Transverse colon (tissue), 4 donors: ENCODE data around the gene MARCHF3. TPM values are rescaled to one million over a fixed set of nuclear protein-coding genes. Genes with fewer than 3 reads are reported as not detected.

Source experiments
- DNase-seq: peaks from one replicate; pipeline ENCODE4 v3.0.0-alpha.2; 2019
- H3K27ac ChIP-seq, 4 donors: fragments of 200-600 bp; sonication (generic); 2 replicates each; pipeline ENCODE4 v1.5.1; 2016 to 2018; ENCODE audit warnings: inconsistent platforms in 4 of 4
- H3K27me3 ChIP-seq: fragments of 200-600 bp; sonication (generic); 2 replicates; pipeline ENCODE4 v1.5.1; 2017; ENCODE audit warnings: inconsistent platforms
- H3K36me3 ChIP-seq, 4 donors: fragments of 200-600 bp; sonication (generic); 2 replicates each; pipeline ENCODE4 v1.5.1; 2017 to 2019; ENCODE audit warnings: inconsistent platforms in 4 of 4
- H3K4me1 ChIP-seq, 4 donors: fragments of 200-600 bp; sonication (generic); 2 replicates each; pipeline ENCODE4 v1.5.1; 2017 to 2020; ENCODE audit warnings: inconsistent platforms in 4 of 4
- H3K4me3 ChIP-seq, 4 donors: fragments of 200-600 bp; sonication (generic); 1 replicate in 1 of 4; 2 replicates in 3 of 4; pipeline versions ENCODE4 v1.5.1 to v1.6.1; 2017 to 2019; ENCODE audit warnings: inconsistent platforms in 4 of 4
- H3K9me3 ChIP-seq, 2 donors: fragments of 200-600 bp; sonication (generic); 2 replicates each; pipeline ENCODE4 v1.5.1; 2017 to 2019; ENCODE audit warnings: inconsistent platforms in 2 of 2
- EP300 ChIP-seq: sonication (generic); formaldehyde crosslinking; IDR thresholded peaks from one replicate; pipeline ENCODE4 v1.6.1; 2017; ENCODE audit warnings: antibody characterized with exemption, low read depth
- POLR2A ChIP-seq: fragments of 450-650 bp; IDR thresholded peaks from one replicate; pipeline ENCODE4 v1.6.1; 2016; ENCODE audit warnings: antibody characterized with exemption, mild to moderate bottlenecking, moderate library complexity
- POLR2AphosphoS5 ChIP-seq, 3 donors: sonication (generic); formaldehyde crosslinking; IDR thresholded peaks; one replicate each; pipeline ENCODE4 v1.6.1; 2016; ENCODE audit warnings: antibody characterized with exemption in 3 of 3
- WGBS, 2 donors: methylation state at CpG; one replicate each; pipeline ENCODE4 v1.1.5; 2018; ENCODE audit warnings: low coverage in 1 of 2; 5-methylcytosine and 5-hydroxymethylcytosine counted together
- in situ Hi-C, 4 donors: fragments of 200-750 bp; cut with MboI; loops; one replicate each; pipeline versions ENCODE4 v1.15.0 to v1.15.1; 2017; ENCODE audit warnings: low sequenced_read_pairs in 3 of 4, low pct_ligation_motif_present in 1 of 4, low pct_unique_long_range_greater_than_20kb in 1 of 4
- intact Hi-C: fragments of 100-400 bp; cut with DNase I; formaldehyde crosslinking; loops from one replicate; pipeline ENCODE4 v1.15.1; 2023; ENCODE audit warnings: low total_unique reads
- total RNA-seq, 4 donors: library from RNA; depleted of rRNA; stranded (reverse); fragments of >200 nt; gene quantifications; one replicate each; pipeline ENCODE4 v1.1.0, GENCODE V29; 2016
- TF ChIP-seq, protein P1 (sequence below), 5 experiments: fragments of 200-600 bp in 3 of 5; fragments of 450-650 bp in 2 of 5; sonication (generic) in 3 of 5; IDR thresholded peaks; 1 replicate in 2 of 5; 2 replicates in 3 of 5; pipeline ENCODE4 v1.5.1; 2016 to 2017; ENCODE audit warnings: antibody characterized with exemption in 5 of 5, inconsistent platforms in 3 of 5, mild to moderate bottlenecking in 2 of 5, moderate library complexity in 1 of 5

MARCHF3 gene
- total RNA-seq, 4 donors from 2014 or later = 20.3 to 29.6 (median 23.0) TPM

DNA sequence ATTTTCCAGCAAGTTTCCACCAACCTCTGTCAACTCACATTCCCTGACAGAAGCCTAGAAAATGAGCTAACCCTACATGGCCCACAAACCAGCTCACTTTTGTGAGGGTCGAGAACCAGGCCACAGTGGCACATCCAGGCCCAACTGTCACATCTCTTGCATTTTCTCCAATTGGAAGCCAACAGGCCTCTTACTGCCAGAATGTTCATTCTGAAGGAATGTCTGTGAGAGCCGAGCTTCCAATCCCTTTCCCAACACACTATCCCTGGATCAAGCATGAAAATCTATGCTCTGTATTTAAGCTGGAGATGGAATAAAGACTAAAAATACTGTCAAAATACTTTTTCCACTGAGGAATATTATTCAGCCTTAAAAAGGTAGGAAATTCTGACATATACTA is 20.0 kb downstream of the MARCHF3 start:
- Histone ChIP-seq H3K27ac (no peak overlapping the region), H3K27me3 (no peaks in the 10 kb centered on the region), H3K9me3 (no peaks in the 10 kb centered on the region), H3K4me1 (peaks cover 8 to 48% (median 22%) of the 10 kb centered on the region in 4 donors), H3K36me3 (no peaks in the 10 kb centered on the region), H3K4me3 (no peak overlapping the region)
- DNase-seq = no peak
- TF ChIP-seq POLR2AphosphoS5 (IDR thresholded peaks at IDR 0.05) (no peak), POLR2A (no peak), EP300 (no peak)
- TF ChIP-seq, protein P1, sequence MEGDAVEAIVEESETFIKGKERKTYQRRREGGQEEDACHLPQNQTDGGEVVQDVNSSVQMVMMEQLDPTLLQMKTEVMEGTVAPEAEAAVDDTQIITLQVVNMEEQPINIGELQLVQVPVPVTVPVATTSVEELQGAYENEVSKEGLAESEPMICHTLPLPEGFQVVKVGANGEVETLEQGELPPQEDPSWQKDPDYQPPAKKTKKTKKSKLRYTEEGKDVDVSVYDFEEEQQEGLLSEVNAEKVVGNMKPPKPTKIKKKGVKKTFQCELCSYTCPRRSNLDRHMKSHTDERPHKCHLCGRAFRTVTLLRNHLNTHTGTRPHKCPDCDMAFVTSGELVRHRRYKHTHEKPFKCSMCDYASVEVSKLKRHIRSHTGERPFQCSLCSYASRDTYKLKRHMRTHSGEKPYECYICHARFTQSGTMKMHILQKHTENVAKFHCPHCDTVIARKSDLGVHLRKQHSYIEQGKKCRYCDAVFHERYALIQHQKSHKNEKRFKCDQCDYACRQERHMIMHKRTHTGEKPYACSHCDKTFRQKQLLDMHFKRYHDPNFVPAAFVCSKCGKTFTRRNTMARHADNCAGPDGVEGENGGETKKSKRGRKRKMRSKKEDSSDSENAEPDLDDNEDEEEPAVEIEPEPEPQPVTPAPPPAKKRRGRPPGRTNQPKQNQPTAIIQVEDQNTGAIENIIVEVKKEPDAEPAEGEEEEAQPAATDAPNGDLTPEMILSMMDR (IDR thresholded peaks at IDR 0.05) = no peak
- in situ Hi-C loops (no loop called here), intact Hi-C loops (no loop called here)
- 86 to 100% methylated on average over 1 to 2 of the region's 2 CpGs for WGBS, 2 donors

DNA sequence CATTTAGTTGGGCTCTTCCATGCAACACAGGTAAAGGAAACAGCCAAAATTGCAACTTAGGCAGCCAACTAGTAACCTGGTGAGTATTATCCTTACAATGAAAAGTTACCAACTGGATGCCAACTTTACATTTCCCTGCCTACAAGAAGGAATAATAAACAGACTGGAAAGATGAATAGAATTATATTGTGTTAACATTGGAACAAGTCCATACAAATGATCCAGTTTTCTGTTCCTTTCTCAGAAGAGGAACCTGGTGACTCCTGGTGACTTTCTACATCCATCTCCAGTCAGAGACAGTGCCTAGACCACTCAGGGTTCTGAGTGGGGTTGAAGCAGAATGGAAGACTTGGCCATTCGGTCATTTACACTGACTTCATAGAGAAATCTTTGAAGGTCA is 20.6 kb downstream of the MARCHF3 start:
- DNase-seq = no peak
- Histone ChIP-seq H3K36me3 (no peaks in the 10 kb centered on the region), H3K4me1 (peaks cover 8 to 46% (median 24%) of the 10 kb centered on the region in 4 donors), H3K9me3 (no peaks in the 10 kb centered on the region), H3K27ac (no peak overlapping the region), H3K27me3 (no peaks in the 10 kb centered on the region), H3K4me3 (no peak overlapping the region)
- 44 to 89% methylated on average over 1 of the region's 1 CpG for WGBS, 2 donors
- in situ Hi-C loops (no loop called here), intact Hi-C loops (no loop called here)
- TF ChIP-seq POLR2A (no peak), POLR2AphosphoS5 (IDR thresholded peaks at IDR 0.05) (no peak), EP300 (no peak)
- TF ChIP-seq, protein P1 (IDR thresholded peaks at IDR 0.05) = no peak

DNA sequence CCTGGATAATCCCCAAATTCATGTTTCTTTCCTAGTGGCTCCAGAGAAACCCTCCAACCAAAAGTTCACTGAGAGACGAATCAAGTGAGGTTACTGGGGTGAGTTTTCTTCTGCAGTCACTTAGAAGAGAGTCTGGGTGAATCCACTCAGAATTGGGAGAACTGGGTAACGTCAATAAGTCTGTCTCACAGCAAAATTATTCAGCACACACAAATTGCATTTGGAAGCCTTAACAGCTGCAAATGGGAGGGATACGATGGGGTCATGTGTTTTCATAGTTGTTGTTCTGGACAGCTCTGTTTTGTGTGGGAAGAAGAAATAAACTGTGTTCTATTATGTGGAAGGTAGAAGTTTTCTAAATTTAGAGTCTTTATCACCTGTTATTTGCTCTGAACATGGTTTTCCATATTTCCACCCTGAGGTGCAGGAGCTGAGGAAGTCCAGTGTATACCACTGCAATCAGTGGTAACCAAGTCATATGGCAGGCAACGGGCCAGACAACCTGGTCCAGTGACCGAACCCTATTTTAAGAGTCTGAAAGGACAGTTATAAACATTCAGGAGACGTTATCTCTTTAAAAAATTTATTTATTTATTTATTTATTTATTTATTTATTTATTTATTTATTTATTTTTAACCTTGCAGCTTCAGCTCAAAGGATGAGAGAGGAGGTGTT is 21.9 kb downstream of the MARCHF3 start:
- TF ChIP-seq POLR2A = no peak
- no peak for TF ChIP-seq EP300
- no peak for TF ChIP-seq POLR2AphosphoS5 (IDR thresholded peaks at IDR 0.05)
- no peaks in the 10 kb centered on the region for H3K27me3 ChIP-seq
- DNase-seq = no peak
- in situ Hi-C loops (no loop called here), intact Hi-C loops (no loop called here)
- H3K9me3 ChIP-seq = no peaks in the 10 kb centered on the region
- H3K36me3 ChIP-seq = no peaks in the 10 kb centered on the region
- H3K4me3 ChIP-seq = no peak overlapping the region
- peaks cover 4 to 49% (median 19%) of the 10 kb centered on the region in 4 donors for H3K4me1 ChIP-seq
- no peak overlapping the region for H3K27ac ChIP-seq
- WGBS, 2 donors = 72 to 79% methylated on average over 4 to 6 of the region's 6 CpGs

DNA sequence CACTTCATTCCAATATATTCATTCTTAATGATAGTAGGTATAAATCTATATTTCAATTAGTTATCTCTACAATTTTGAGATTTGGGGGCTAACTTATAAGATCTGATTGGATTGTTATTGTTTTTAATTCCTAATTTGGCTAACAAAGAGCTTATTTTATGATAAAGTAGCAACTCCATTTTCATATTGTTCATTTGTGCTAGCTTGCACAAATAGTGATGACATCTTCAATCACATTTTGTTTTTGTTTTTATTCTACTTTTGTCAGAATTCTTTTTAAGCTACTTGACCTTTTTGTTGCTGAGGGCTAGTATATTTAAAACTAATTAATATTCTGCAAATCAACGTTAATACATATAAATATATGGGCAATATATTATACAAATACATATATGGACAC is 22.8 kb downstream of the MARCHF3 start:
- Histone ChIP-seq H3K9me3 (no peaks in the 10 kb centered on the region), H3K4me1 (peaks cover 0 to 48% (median 19%) of the 10 kb centered on the region in 4 donors), H3K36me3 (no peaks in the 10 kb centered on the region), H3K27ac (no peak overlapping the region), H3K4me3 (no peak overlapping the region), H3K27me3 (no peaks in the 10 kb centered on the region)
- in situ Hi-C loops = no loop called here
- TF ChIP-seq EP300 (no peak), POLR2AphosphoS5 (IDR thresholded peaks at IDR 0.05) (no peak), POLR2A (no peak)
- TF ChIP-seq, protein P1 (IDR thresholded peaks at IDR 0.05) = no peak
- WGBS, 2 donors = 73 to 92% methylated on average over 1 of the region's 1 CpG
- intact Hi-C loops = no loop called here
- DNase-seq = no peak
